Measurements from ENCODE around the gene DNMT3A. TPM values are rescaled to one million over a fixed set of nuclear protein-coding genes. Genes with fewer than 3 reads are reported as not detected.

Gene DNMT3A
- total RNA-seq, 1 experiment from 2014 or later, result 12.2 TPM

DNA sequence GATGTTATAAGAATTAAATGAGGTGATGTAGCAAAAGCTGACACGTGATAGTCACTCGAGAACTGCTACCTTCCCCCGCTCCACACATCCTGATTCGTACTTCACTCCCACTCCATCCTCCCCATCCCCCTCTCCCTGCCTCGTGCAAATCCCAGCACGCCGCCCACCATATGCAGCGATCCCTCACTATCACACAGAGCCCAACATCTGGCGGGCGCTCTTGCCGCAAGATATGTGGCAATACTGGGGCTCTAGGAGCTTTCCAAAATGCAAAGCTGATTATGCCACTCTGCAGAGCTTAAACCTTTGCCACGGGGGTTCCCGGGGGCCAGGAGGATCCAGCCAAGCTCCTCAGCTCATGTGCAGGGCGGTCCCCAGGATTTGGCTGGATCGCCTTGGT lies 37.4 kb downstream of the DNMT3A start:
- no peaks in the 10 kb centered on the region for H3F3A ChIP-seq (ENCODE audit: low read length, unreplicated experiment)
- no peaks in the 10 kb centered on the region for H3K9me2 ChIP-seq (replicated peaks; ENCODE audit: low read length)
- H3K27ac ChIP-seq (ENCODE audit: low read length), result no peak overlapping the region
- no peaks in the 10 kb centered on the region for H3K79me2 ChIP-seq (ENCODE audit: low read length)
- BruUV-seq (replicated peaks), result no TSS peak
- ChIA-PET POLR2A (ENCODE audit: unreplicated experiment) (no interaction called here), CTCF (no interaction called here)
- no peaks in the 10 kb centered on the region for H4K20me1 ChIP-seq (ENCODE audit: low read length)
- no peaks in the 10 kb centered on the region for H3K27me3 ChIP-seq (ENCODE audit: low read length)
- H3K9ac ChIP-seq (ENCODE audit: low read length), result no peak overlapping the region
- no peak for ATAC-seq
- no peaks in the 10 kb centered on the region for H3K9me3 ChIP-seq (ENCODE audit: low read length)
- H3K36me3 ChIP-seq (ENCODE audit: low read depth, low read length), result no peaks in the 10 kb centered on the region
- no peak for TF ChIP-seq EZH2phosphoT487 (IDR thresholded peaks at IDR 0.05; ENCODE audit: borderline replicate concordance, low read length)
- no peak for TF ChIP-seq EZH2 (IDR thresholded peaks at IDR 0.05; ENCODE audit: low read length, unreplicated experiment)
- intact Hi-C loops (cut with micrococcal nuclease), result no loop called here
- no peak for DNase-seq
- no peak overlapping the region for H3K4me2 ChIP-seq (ENCODE audit: low read length)
- no peak overlapping the region for H3K4me3 ChIP-seq (ENCODE audit: low read length)
- peaks cover 15% of the 10 kb centered on the region for H3K4me1 ChIP-seq (ENCODE audit: insufficient read depth, low read length)
- no peak overlapping the region for H2AFZ ChIP-seq (ENCODE audit: low read length)

GRCh38 chr2:25303633-25304236 lies 38.0 kb downstream of the DNMT3A start:
- Histone ChIP-seq H3K4me3 (ENCODE audit: low read length) (no peak overlapping the region), H3K27ac (ENCODE audit: low read length) (no peak overlapping the region), H3K79me2 (ENCODE audit: low read length) (no peaks in the 10 kb centered on the region), H3K4me1 (ENCODE audit: insufficient read depth, low read length) (peaks cover 15% of the 10 kb centered on the region), H4K20me1 (ENCODE audit: low read length) (no peaks in the 10 kb centered on the region), H3F3A (ENCODE audit: low read length, unreplicated experiment) (no peaks in the 10 kb centered on the region), H3K4me2 (ENCODE audit: low read length) (no peak overlapping the region), H3K9me3 (ENCODE audit: low read length) (no peaks in the 10 kb centered on the region), H3K9ac (ENCODE audit: low read length) (no peak overlapping the region), H3K27me3 (ENCODE audit: low read length) (no peaks in the 10 kb centered on the region), H2AFZ (ENCODE audit: low read length) (no peak overlapping the region), H3K9me2 (replicated peaks; ENCODE audit: low read length) (no peaks in the 10 kb centered on the region), H3K36me3 (ENCODE audit: low read depth, low read length) (no peaks in the 10 kb centered on the region)
- DNase-seq (no peak), ATAC-seq (no peak)
- ChIA-PET CTCF (interaction anchor here (0.7 kb wide), 1 partner anchor 361 kb away, joined by 3 read pairs; no protein-coding TSS in a partner anchor), POLR2A (ENCODE audit: unreplicated experiment) (no interaction called here)
- no peak for TF ChIP-seq EZH2 (IDR thresholded peaks at IDR 0.05; ENCODE audit: low read length, unreplicated experiment)
- TF ChIP-seq, protein P1, sequence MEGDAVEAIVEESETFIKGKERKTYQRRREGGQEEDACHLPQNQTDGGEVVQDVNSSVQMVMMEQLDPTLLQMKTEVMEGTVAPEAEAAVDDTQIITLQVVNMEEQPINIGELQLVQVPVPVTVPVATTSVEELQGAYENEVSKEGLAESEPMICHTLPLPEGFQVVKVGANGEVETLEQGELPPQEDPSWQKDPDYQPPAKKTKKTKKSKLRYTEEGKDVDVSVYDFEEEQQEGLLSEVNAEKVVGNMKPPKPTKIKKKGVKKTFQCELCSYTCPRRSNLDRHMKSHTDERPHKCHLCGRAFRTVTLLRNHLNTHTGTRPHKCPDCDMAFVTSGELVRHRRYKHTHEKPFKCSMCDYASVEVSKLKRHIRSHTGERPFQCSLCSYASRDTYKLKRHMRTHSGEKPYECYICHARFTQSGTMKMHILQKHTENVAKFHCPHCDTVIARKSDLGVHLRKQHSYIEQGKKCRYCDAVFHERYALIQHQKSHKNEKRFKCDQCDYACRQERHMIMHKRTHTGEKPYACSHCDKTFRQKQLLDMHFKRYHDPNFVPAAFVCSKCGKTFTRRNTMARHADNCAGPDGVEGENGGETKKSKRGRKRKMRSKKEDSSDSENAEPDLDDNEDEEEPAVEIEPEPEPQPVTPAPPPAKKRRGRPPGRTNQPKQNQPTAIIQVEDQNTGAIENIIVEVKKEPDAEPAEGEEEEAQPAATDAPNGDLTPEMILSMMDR (conservative IDR thresholded peaks at IDR 0.05; ENCODE audit: low read depth, low read length), result no peak
- no peak for TF ChIP-seq EZH2phosphoT487 (IDR thresholded peaks at IDR 0.05; ENCODE audit: borderline replicate concordance, low read length)
- BruUV-seq (replicated peaks), result no TSS peak
- intact Hi-C loops (cut with micrococcal nuclease), result no loop called here

- no peak for TF ChIP-seq EZH2phosphoT487 (IDR thresholded peaks at IDR 0.05; ENCODE audit: borderline replicate concordance, low read length)
- TF ChIP-seq EZH2 (IDR thresholded peaks at IDR 0.05; ENCODE audit: low read length, unreplicated experiment), result no peak
- TF ChIP-seq, protein P1 (conservative IDR thresholded peaks at IDR 0.05; ENCODE audit: low read depth, low read length), result no peak
- intact Hi-C loops (cut with micrococcal nuclease), result no loop called here
- no peaks in the 10 kb centered on the region for H3K27me3 ChIP-seq (ENCODE audit: low read length)
- POLR2A ChIA-PET (ENCODE audit: unreplicated experiment), result no interaction called here
- DNase-seq, result no peak
- H3K27ac ChIP-seq (ENCODE audit: low read length), result no peak overlapping the region
- peaks cover 15% of the 10 kb centered on the region for H3K4me1 ChIP-seq (ENCODE audit: insufficient read depth, low read length)
- H3K9me2 ChIP-seq (replicated peaks; ENCODE audit: low read length), result no peaks in the 10 kb centered on the region
- CTCF ChIA-PET, result no interaction called here
- no peak overlapping the region for H3K9ac ChIP-seq (ENCODE audit: low read length)
- H3K9me3 ChIP-seq (ENCODE audit: low read length), result no peaks in the 10 kb centered on the region
- H2AFZ ChIP-seq (ENCODE audit: low read length), result no peak overlapping the region
- no peaks in the 10 kb centered on the region for H3F3A ChIP-seq (ENCODE audit: low read length, unreplicated experiment)
- no peaks in the 10 kb centered on the region for H4K20me1 ChIP-seq (ENCODE audit: low read length)
- BruUV-seq (replicated peaks), result no TSS peak
- no peaks in the 10 kb centered on the region for H3K79me2 ChIP-seq (ENCODE audit: low read length)
- H3K4me3 ChIP-seq (ENCODE audit: low read length), result no peak overlapping the region
- H3K4me2 ChIP-seq (ENCODE audit: low read length), result no peak overlapping the region
- no peak for ATAC-seq
- H3K36me3 ChIP-seq (ENCODE audit: low read depth, low read length), result no peaks in the 10 kb centered on the region
Observed at GRCh38 chr2:25302758-25303375, 38.9 kb downstream of the DNMT3A start.

Measured in PC-3 (cell line).